ENCODE data around the gene HSPBP1.
"Not testable (repeated sequence)": the region's sequence is repeated elsewhere in the genome, so short reads cannot be mapped to it uniquely, and the experiment has no call there.

Gene HSPBP1

GRCh38 chr19:55279770-55280643 is at the start of gene HSPBP1:
Gene HSPBP1 (minus strand): TSS chr19:55280110. CDS start chr19:55279608, 502 bp downstream.
- Histone ChIP-seq H3K4me3 (ENCODE audit: low read length) (peak within 1 kb of the TSS; percentile 66; the same call in 1 of the 2 replicates), H3K27me3 (ENCODE audit: control insufficient read depth, insufficient read depth, low read length) (no peaks in the 10 kb centered on the region), H3K27ac (ENCODE audit: low read length) (no peak within 1 kb of the TSS), H3K9me3 (ENCODE audit: control insufficient read depth, insufficient read depth, low read length) (no peaks in the 10 kb centered on the region), H3K36me3 (ENCODE audit: control insufficient read depth, insufficient read depth, low read length) (no peaks in the 10 kb centered on the region; the same call in 1 of the 2 replicates), H3K4me1 (ENCODE audit: control insufficient read depth, insufficient read depth, low read length) (peaks cover 2% of the 10 kb centered on the region; the same call in 1 of the 2 replicates)
- no CpG with 5 or more reads among the region's 52 CpGs for WGBS (ENCODE audit: insufficient coverage, insufficient read length)
- peak; percentile 96 for DNase-seq (ENCODE audit: low read depth, low spot score)

- H3K4me1 ChIP-seq (ENCODE audit: control insufficient read depth, insufficient read depth, low read length); H3K27me3 ChIP-seq (ENCODE audit: control insufficient read depth, insufficient read depth, low read length); DNase-seq (ENCODE audit: low read depth, low spot score); H3K27ac ChIP-seq (ENCODE audit: low read length); H3K36me3 ChIP-seq (ENCODE audit: control insufficient read depth, insufficient read depth, low read length); H3K4me3 ChIP-seq (ENCODE audit: low read length); H3K9me3 ChIP-seq (ENCODE audit: control insufficient read depth, insufficient read depth, low read length): not testable (repeated sequence)
- no CpG with 5 or more reads among the region's 4 CpGs for WGBS (ENCODE audit: insufficient coverage, insufficient read length)
Measured at GRCh38 chr19:55328774-55329318, 48.9 kb upstream of the HSPBP1 start.

- Histone ChIP-seq H3K4me3 (ENCODE audit: low read length) (no peak within 1 kb of the TSS), H3K36me3 (ENCODE audit: control insufficient read depth, insufficient read depth, low read length) (no peaks in the 10 kb centered on the region), H3K27ac (ENCODE audit: low read length) (no peak within 1 kb of the TSS), H3K4me1 (ENCODE audit: control insufficient read depth, insufficient read depth, low read length) (peaks cover 1% of the 10 kb centered on the region; the same call in 1 of the 2 replicates), H3K9me3 (ENCODE audit: control insufficient read depth, insufficient read depth, low read length) (no peaks in the 10 kb centered on the region), H3K27me3 (ENCODE audit: control insufficient read depth, insufficient read depth, low read length) (no peaks in the 10 kb centered on the region)
- WGBS (ENCODE audit: insufficient coverage, insufficient read length): no CpG with 5 or more reads among the region's 14 CpGs
- DNase-seq (ENCODE audit: low read depth, low spot score): no peak
Measured at GRCh38 chr19:55325172-55325571, 45.3 kb upstream of the HSPBP1 start, which contains the start of gene TMEM150B. Gene TMEM150B (minus strand): TSS chr19:55325341. CDS start chr19:55321036, 4,305 bp downstream.

GRCh38 chr19:55324662-55325061 is 44.8 kb upstream of the HSPBP1 start:
- no peaks in the 10 kb centered on the region for H3K27me3 ChIP-seq (ENCODE audit: control insufficient read depth, insufficient read depth, low read length)
- no peak overlapping the region for H3K27ac ChIP-seq (ENCODE audit: low read length)
- no CpG with 5 or more reads among the region's 6 CpGs for WGBS (ENCODE audit: insufficient coverage, insufficient read length)

DNA sequence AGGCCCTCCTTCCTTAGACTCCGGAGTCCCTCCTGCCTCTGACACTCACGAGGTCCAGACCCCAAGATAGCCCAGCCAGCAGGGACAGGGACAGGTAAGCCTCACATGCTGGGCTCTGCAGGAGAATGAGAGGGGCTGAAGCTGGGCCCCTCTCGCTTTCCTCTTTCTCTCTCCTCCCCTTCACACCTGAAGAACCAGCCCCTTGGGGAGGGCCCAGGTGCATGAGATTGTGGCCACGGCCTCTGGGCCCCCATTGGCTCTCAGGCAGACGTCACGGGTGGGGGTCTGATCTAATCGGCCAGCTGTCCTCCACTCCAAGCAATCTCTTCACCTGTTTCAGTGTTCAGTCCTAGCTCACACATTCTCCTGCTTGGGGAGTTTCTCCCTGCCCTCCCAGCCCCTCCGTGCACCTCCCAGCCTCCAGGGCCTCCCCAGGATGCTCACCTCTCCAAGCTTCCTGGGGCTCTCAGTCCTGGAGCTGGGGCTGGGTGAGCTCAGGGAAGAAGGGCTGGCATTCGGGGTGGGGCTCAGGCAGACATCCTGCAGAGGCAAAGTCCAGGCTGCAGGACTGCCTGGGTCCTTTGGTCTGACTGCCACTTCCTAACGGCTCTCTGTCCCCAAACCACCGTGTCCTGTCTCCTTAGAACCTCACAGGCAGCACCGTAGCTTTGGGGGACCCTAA is 42.4 kb upstream of the HSPBP1 start:
- no peak for DNase-seq (ENCODE audit: low read depth, low spot score)
- no CpG with 5 or more reads among the region's 12 CpGs for WGBS (ENCODE audit: insufficient coverage, insufficient read length)
- H3K27me3 ChIP-seq (ENCODE audit: control insufficient read depth, insufficient read depth, low read length): no peaks in the 10 kb centered on the region
- peaks cover 4% of the 10 kb centered on the region; the same call in 1 of the 2 replicates for H3K4me1 ChIP-seq (ENCODE audit: control insufficient read depth, insufficient read depth, low read length)
- H3K4me3 ChIP-seq (ENCODE audit: low read length): no peak overlapping the region
- H3K27ac ChIP-seq (ENCODE audit: low read length): no peak overlapping the region
- H3K9me3 ChIP-seq (ENCODE audit: control insufficient read depth, insufficient read depth, low read length): no peaks in the 10 kb centered on the region
- no peaks in the 10 kb centered on the region for H3K36me3 ChIP-seq (ENCODE audit: control insufficient read depth, insufficient read depth, low read length)

More at GRCh38 chr19:55324662-55325061, 44.8 kb upstream of the HSPBP1 start:
- no peak for DNase-seq (ENCODE audit: low read depth, low spot score)
- Histone ChIP-seq H3K4me3 (ENCODE audit: low read length) (no peak overlapping the region), H3K4me1 (ENCODE audit: control insufficient read depth, insufficient read depth, low read length) (peaks cover 4% of the 10 kb centered on the region; the same call in 1 of the 2 replicates), H3K9me3 (ENCODE audit: control insufficient read depth, insufficient read depth, low read length) (no peaks in the 10 kb centered on the region), H3K36me3 (ENCODE audit: control insufficient read depth, insufficient read depth, low read length) (no peaks in the 10 kb centered on the region)

GRCh38 chr19:55321466-55322137 is 41.7 kb upstream of the HSPBP1 start:
- no peak overlapping the region for H3K27ac ChIP-seq (ENCODE audit: low read length)
- WGBS (ENCODE audit: insufficient coverage, insufficient read length): no CpG with 5 or more reads among the region's 9 CpGs
- H3K9me3 ChIP-seq (ENCODE audit: control insufficient read depth, insufficient read depth, low read length): no peaks in the 10 kb centered on the region
- DNase-seq (ENCODE audit: low read depth, low spot score): no peak
- no peak overlapping the region for H3K4me3 ChIP-seq (ENCODE audit: low read length)
- H3K27me3 ChIP-seq (ENCODE audit: control insufficient read depth, insufficient read depth, low read length): no peaks in the 10 kb centered on the region
- H3K36me3 ChIP-seq (ENCODE audit: control insufficient read depth, insufficient read depth, low read length): no peaks in the 10 kb centered on the region
- peaks cover 4% of the 10 kb centered on the region; the same call in 1 of the 2 replicates for H3K4me1 ChIP-seq (ENCODE audit: control insufficient read depth, insufficient read depth, low read length)

DNA sequence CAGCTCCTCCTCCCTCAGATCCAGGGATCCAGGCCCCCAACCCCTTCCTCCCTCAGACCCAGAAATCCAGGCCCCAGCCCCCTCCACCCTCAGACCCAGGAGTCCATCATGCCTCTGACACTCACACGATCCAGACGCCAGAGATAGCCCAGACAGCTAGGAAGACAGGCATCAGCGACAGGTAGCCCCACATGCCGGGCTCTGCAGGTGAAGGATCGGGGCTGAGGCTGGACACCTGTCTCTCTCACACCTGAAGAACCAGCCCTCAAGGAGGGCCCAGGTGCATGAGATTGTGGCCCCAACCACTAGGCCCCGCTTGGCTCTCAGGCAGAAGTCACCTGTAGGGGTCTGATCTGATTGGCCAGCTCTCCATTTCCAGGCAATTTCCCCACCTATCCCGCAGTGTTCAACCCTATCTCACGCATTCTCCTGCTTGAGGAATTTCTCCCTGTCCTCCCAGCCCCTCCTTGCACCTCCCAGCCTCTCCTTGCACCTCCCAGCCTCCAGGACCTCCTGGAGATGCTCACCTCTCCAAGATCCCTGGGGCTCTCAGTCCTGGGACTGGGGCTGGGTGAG is 41.0 kb upstream of the HSPBP1 start:
- Histone ChIP-seq H3K4me1 (ENCODE audit: control insufficient read depth, insufficient read depth, low read length) (peaks cover 4% of the 10 kb centered on the region; the same call in 1 of the 2 replicates), H3K9me3 (ENCODE audit: control insufficient read depth, insufficient read depth, low read length) (no peaks in the 10 kb centered on the region), H3K36me3 (ENCODE audit: control insufficient read depth, insufficient read depth, low read length) (no peaks in the 10 kb centered on the region), H3K27ac (ENCODE audit: low read length) (no peak overlapping the region), H3K4me3 (ENCODE audit: low read length) (no peak overlapping the region), H3K27me3 (ENCODE audit: control insufficient read depth, insufficient read depth, low read length) (no peaks in the 10 kb centered on the region)
- no peak for DNase-seq (ENCODE audit: low read depth, low spot score)
- no CpG with 5 or more reads among the region's 8 CpGs for WGBS (ENCODE audit: insufficient coverage, insufficient read length)

- no peaks in the 10 kb centered on the region for H3K36me3 ChIP-seq (ENCODE audit: control insufficient read depth, insufficient read depth, low read length)
- peaks cover 4% of the 10 kb centered on the region; the same call in 1 of the 2 replicates for H3K4me1 ChIP-seq (ENCODE audit: control insufficient read depth, insufficient read depth, low read length)
- DNase-seq (ENCODE audit: low read depth, low spot score): no peak
- WGBS (ENCODE audit: insufficient coverage, insufficient read length): no CpG with 5 or more reads among the region's 21 CpGs
- H3K9me3 ChIP-seq (ENCODE audit: control insufficient read depth, insufficient read depth, low read length): no peaks in the 10 kb centered on the region
- no peaks in the 10 kb centered on the region for H3K27me3 ChIP-seq (ENCODE audit: control insufficient read depth, insufficient read depth, low read length)
- peak overlapping the region; percentile 45; the same call in 1 of the 2 replicates for H3K4me3 ChIP-seq (ENCODE audit: low read length)
- H3K27ac ChIP-seq (ENCODE audit: low read length): no peak overlapping the region
Measured at GRCh38 chr19:55319785-55320184, 39.9 kb upstream of the HSPBP1 start.

GRCh38 chr19:55316646-55317045 is 36.7 kb upstream of the HSPBP1 start:
- H3K4me1 ChIP-seq (ENCODE audit: control insufficient read depth, insufficient read depth, low read length): peaks cover 4% of the 10 kb centered on the region; the same call in 1 of the 2 replicates
- peaks cover 5% of the 10 kb centered on the region; the same call in 1 of the 2 replicates for H3K36me3 ChIP-seq (ENCODE audit: control insufficient read depth, insufficient read depth, low read length)
- DNase-seq (ENCODE audit: low read depth, low spot score): no peak
- no peak overlapping the region for H3K27ac ChIP-seq (ENCODE audit: low read length)
- no peaks in the 10 kb centered on the region for H3K27me3 ChIP-seq (ENCODE audit: control insufficient read depth, insufficient read depth, low read length)
- WGBS (ENCODE audit: insufficient coverage, insufficient read length): no CpG with 5 or more reads among the region's 8 CpGs
- no peaks in the 10 kb centered on the region for H3K9me3 ChIP-seq (ENCODE audit: control insufficient read depth, insufficient read depth, low read length)
- H3K4me3 ChIP-seq (ENCODE audit: low read length): no peak overlapping the region
